Measurements from ENCODE around the gene HS3ST5. TPM values are rescaled to one million over a fixed set of nuclear protein-coding genes. Genes with fewer than 3 reads are reported as not detected.

The HS3ST5 gene
- total RNA-seq, 1 donor: not detected

- no peak overlapping the region for H2AFZ ChIP-seq (ENCODE audit: low read length)
- DNase-seq (ENCODE audit: insufficient read length, low spot score, missing footprints): no peak
- TF ChIP-seq CTCF (IDR thresholded peaks at IDR 0.05; ENCODE audit: extremely low read depth, low read depth, low read length): no peak
- no peaks in the 10 kb centered on the region for H3K79me2 ChIP-seq (ENCODE audit: insufficient read depth, low read length)
- H3K27ac ChIP-seq (ENCODE audit: low read depth, low read length): no peak overlapping the region
- H4K20me1 ChIP-seq (ENCODE audit: insufficient read depth, low read length): no peaks in the 10 kb centered on the region
- H3K36me3 ChIP-seq (ENCODE audit: insufficient read depth, low read length): no peaks in the 10 kb centered on the region
- H3K27me3 ChIP-seq (ENCODE audit: insufficient read depth, low read length): peaks cover 29% of the 10 kb centered on the region
- H3K9me3 ChIP-seq (ENCODE audit: low read depth, low read length): no peaks in the 10 kb centered on the region
- no peak overlapping the region for H3K4me2 ChIP-seq (ENCODE audit: insufficient read depth, low read length)
- no peaks in the 10 kb centered on the region for H3K4me1 ChIP-seq (ENCODE audit: insufficient read depth, low read length)
- H3K4me3 ChIP-seq (ENCODE audit: insufficient read depth, low read length): no peak overlapping the region
Observed at GRCh38 chr6:114344971-114345275, 2.1 kb upstream of the HS3ST5 start.

- Histone ChIP-seq H3K4me1 (ENCODE audit: insufficient read depth, low read length) (no peaks in the 10 kb centered on the region), H3K4me3 (ENCODE audit: insufficient read depth, low read length) (no peak overlapping the region), H3K36me3 (ENCODE audit: insufficient read depth, low read length) (no peaks in the 10 kb centered on the region), H3K9me3 (ENCODE audit: low read depth, low read length) (no peaks in the 10 kb centered on the region), H3K27me3 (ENCODE audit: insufficient read depth, low read length) (peaks cover 29% of the 10 kb centered on the region), H3K79me2 (ENCODE audit: insufficient read depth, low read length) (no peaks in the 10 kb centered on the region), H2AFZ (ENCODE audit: low read length) (no peak overlapping the region), H3K27ac (ENCODE audit: low read depth, low read length) (no peak overlapping the region), H4K20me1 (ENCODE audit: insufficient read depth, low read length) (no peaks in the 10 kb centered on the region), H3K4me2 (ENCODE audit: insufficient read depth, low read length) (no peak overlapping the region)
- TF ChIP-seq CTCF (IDR thresholded peaks at IDR 0.05; ENCODE audit: extremely low read depth, low read depth, low read length): no peak
- DNase-seq (ENCODE audit: insufficient read length, low spot score, missing footprints): peak; percentile 56
Observed at GRCh38 chr6:114344246-114344970, 1.6 kb upstream of the HS3ST5 start.

GRCh38 chr6:114343782-114344144 is 940 bp upstream of the HS3ST5 start:
- DNase-seq (ENCODE audit: insufficient read length, low spot score, missing footprints): peak; percentile 75
- Histone ChIP-seq H3K27ac (ENCODE audit: low read depth, low read length) (no peak overlapping the region), H3K4me1 (ENCODE audit: insufficient read depth, low read length) (no peaks in the 10 kb centered on the region), H2AFZ (ENCODE audit: low read length) (no peak overlapping the region), H4K20me1 (ENCODE audit: insufficient read depth, low read length) (no peaks in the 10 kb centered on the region), H3K4me2 (ENCODE audit: insufficient read depth, low read length) (no peak overlapping the region), H3K79me2 (ENCODE audit: insufficient read depth, low read length) (no peaks in the 10 kb centered on the region), H3K4me3 (ENCODE audit: insufficient read depth, low read length) (no peak overlapping the region), H3K9me3 (ENCODE audit: low read depth, low read length) (no peaks in the 10 kb centered on the region), H3K36me3 (ENCODE audit: insufficient read depth, low read length) (no peaks in the 10 kb centered on the region), H3K27me3 (ENCODE audit: insufficient read depth, low read length) (peaks cover 29% of the 10 kb centered on the region)
- no peak for TF ChIP-seq CTCF (IDR thresholded peaks at IDR 0.05; ENCODE audit: extremely low read depth, low read depth, low read length)

GRCh38 chr6:114342086-114342825 is 567 bp downstream of the HS3ST5 start:
- peak; percentile 81 for DNase-seq (ENCODE audit: insufficient read length, low spot score, missing footprints)
- no peaks in the 10 kb centered on the region for H3K9me3 ChIP-seq (ENCODE audit: low read depth, low read length)
- TF ChIP-seq CTCF (IDR thresholded peaks at IDR 0.05; ENCODE audit: extremely low read depth, low read depth, low read length): no peak
- H3K79me2 ChIP-seq (ENCODE audit: insufficient read depth, low read length): no peaks in the 10 kb centered on the region
- no peak overlapping the region for H2AFZ ChIP-seq (ENCODE audit: low read length)
- H4K20me1 ChIP-seq (ENCODE audit: insufficient read depth, low read length): no peaks in the 10 kb centered on the region
- no peaks in the 10 kb centered on the region for H3K36me3 ChIP-seq (ENCODE audit: insufficient read depth, low read length)
- no peak overlapping the region for H3K27ac ChIP-seq (ENCODE audit: low read depth, low read length)
- H3K4me2 ChIP-seq (ENCODE audit: insufficient read depth, low read length): peak overlapping the region; percentile 61
- H3K4me3 ChIP-seq (ENCODE audit: insufficient read depth, low read length): peak overlapping the region; percentile 57
- H3K4me1 ChIP-seq (ENCODE audit: insufficient read depth, low read length): no peaks in the 10 kb centered on the region
- H3K27me3 ChIP-seq (ENCODE audit: insufficient read depth, low read length): peaks cover 29% of the 10 kb centered on the region
